KMS-11 (cell line): ENCODE results near the gene NOP14.

ENCODE experiments used
- H2AFZ ChIP-seq: fragments of 200-600 bp; sonication (generic); 2 replicates; pipeline ENCODE4 v1.6.1; 2016; ENCODE audit warnings: antibody characterized with exemption, mixed run types, low read depth
- H3K27ac ChIP-seq: fragments of 200-600 bp; sonication (generic); 2 replicates; pipeline ENCODE4 v1.6.1; 2016; ENCODE audit warnings: mild to moderate bottlenecking, mixed run types
- H3K27me3 ChIP-seq: fragments of 200-600 bp; sonication (generic); 2 replicates; pipeline ENCODE4 v1.6.1; 2017; ENCODE audit warnings: mild to moderate bottlenecking, low read depth, mixed run types, moderate library complexity; ENCODE audit not compliant: insufficient read depth
- H3K36me3 ChIP-seq: fragments of 200-600 bp; sonication (generic); 2 replicates; pipeline ENCODE4 v1.6.1; 2017; ENCODE audit warnings: mild to moderate bottlenecking, mixed run types; ENCODE audit not compliant: insufficient read depth
- H3K4me1 ChIP-seq: fragments of 200-600 bp; sonication (generic); 2 replicates; pipeline ENCODE4 v1.6.1; 2016; ENCODE audit warnings: mild to moderate bottlenecking, low read depth, mixed run types; ENCODE audit not compliant: poor library complexity, severe bottlenecking
- H3K4me2 ChIP-seq: fragments of 200-600 bp; sonication (generic); 2 replicates; pipeline ENCODE4 v1.7.0; 2016; ENCODE audit warnings: mild to moderate bottlenecking, mixed run types
- H3K4me3 ChIP-seq: fragments of 200-600 bp; sonication (generic); IDR thresholded peaks from 2 replicates; pipeline ENCODE4 v1.6.1; 2017; ENCODE audit warnings: low read depth, low read length, mixed read lengths; ENCODE audit not compliant: insufficient read depth
- H3K79me2 ChIP-seq: fragments of 200-600 bp; sonication (generic); 2 replicates; pipeline ENCODE4 v1.6.1; 2016; ENCODE audit warnings: low read depth, mixed run types; ENCODE audit not compliant: insufficient read depth
- H3K9ac ChIP-seq: fragments of 200-600 bp; sonication (generic); 2 replicates; pipeline ENCODE4 v1.6.1; 2016; ENCODE audit warnings: mild to moderate bottlenecking, mixed run types
- H4K20me1 ChIP-seq: fragments of 200-600 bp; sonication (generic); 2 replicates; pipeline ENCODE4 v1.6.1; 2016; ENCODE audit warnings: mild to moderate bottlenecking, mixed run types; ENCODE audit not compliant: insufficient read depth
- CTCF ChIP-seq: fragments of 200-600 bp; sonication (generic); conservative IDR thresholded peaks from 2 replicates; pipeline ENCODE4 v1.6.1; 2017; ENCODE audit warnings: low read depth, mild to moderate bottlenecking, antibody characterized with exemption, low read length, moderate library complexity, mixed read lengths

NOP14 gene

GRCh38 chr4:3009422-3009821 lies 46.2 kb upstream of the NOP14 start:
- Histone ChIP-seq H3K4me3 (no peak overlapping the region), H3K4me2 (no peak overlapping the region), H3K27ac (no peak overlapping the region), H3K27me3 (no peaks in the 10 kb centered on the region), H4K20me1 (no peaks in the 10 kb centered on the region), H3K9ac (no peak overlapping the region), H3K79me2 (no peaks in the 10 kb centered on the region), H2AFZ (no peak overlapping the region), H3K36me3 (no peaks in the 10 kb centered on the region), H3K4me1 (no peaks in the 10 kb centered on the region)
- no peak for TF ChIP-seq CTCF

GRCh38 chr4:3007724-3008123 lies 44.5 kb upstream of the NOP14 start:
- no peak overlapping the region for H3K27ac ChIP-seq
- TF ChIP-seq CTCF, result no peak
- H3K4me2 ChIP-seq, result no peak overlapping the region
- no peak overlapping the region for H3K9ac ChIP-seq
- no peaks in the 10 kb centered on the region for H3K79me2 ChIP-seq
- no peaks in the 10 kb centered on the region for H3K4me1 ChIP-seq
- H3K36me3 ChIP-seq, result no peaks in the 10 kb centered on the region
- no peaks in the 10 kb centered on the region for H3K27me3 ChIP-seq
- H4K20me1 ChIP-seq, result no peaks in the 10 kb centered on the region
- H2AFZ ChIP-seq, result no peak overlapping the region
- H3K4me3 ChIP-seq, result no peak overlapping the region

GRCh38 chr4:2996415-2996814 lies 33.2 kb upstream of the NOP14 start:
- Histone ChIP-seq H3K9ac (no peak overlapping the region), H3K4me2 (no peak overlapping the region), H3K27me3 (no peaks in the 10 kb centered on the region), H3K4me3 (no peak overlapping the region), H3K79me2 (no peaks in the 10 kb centered on the region), H3K27ac (no peak overlapping the region), H3K36me3 (no peaks in the 10 kb centered on the region), H2AFZ (no peak overlapping the region), H3K4me1 (no peaks in the 10 kb centered on the region), H4K20me1 (no peaks in the 10 kb centered on the region)
- no peak for TF ChIP-seq CTCF

- H3K4me3 ChIP-seq, result no peak overlapping the region
- no peak overlapping the region for H2AFZ ChIP-seq
- no peaks in the 10 kb centered on the region for H3K79me2 ChIP-seq
- no peaks in the 10 kb centered on the region for H3K27me3 ChIP-seq
- no peaks in the 10 kb centered on the region for H4K20me1 ChIP-seq
- no peaks in the 10 kb centered on the region for H3K36me3 ChIP-seq
- H3K4me1 ChIP-seq, result no peaks in the 10 kb centered on the region
- H3K9ac ChIP-seq, result no peak overlapping the region
- H3K27ac ChIP-seq, result no peak overlapping the region
- TF ChIP-seq CTCF, result no peak
- no peak overlapping the region for H3K4me2 ChIP-seq
Measured at GRCh38 chr4:2995546-2996265, 32.5 kb upstream of the NOP14 start.
